ENCODE data around the gene LRRC43. TPM values are rescaled to one million over a fixed set of nuclear protein-coding genes. Genes with fewer than 3 reads are reported as not detected.
A peak's percentile ranks its signal among the peaks of the same experiment; 100 is the strongest.
"Not testable (repeated sequence)": the region's sequence is repeated elsewhere in the genome, so short reads cannot be mapped to it uniquely, and the experiment has no call there.

Gene LRRC43
- total RNA-seq, 1 experiment from 2014 or later: not detected

GRCh38 chr12:122190842-122191668 is 8.1 kb downstream of the LRRC43 start:
- DNase-seq (ENCODE audit: low spot score): peak; percentile 53

- DNase-seq (ENCODE audit: low spot score): no peak
Measured at GRCh38 chr12:122192441-122192840, 9.5 kb downstream of the LRRC43 start.

GRCh38 chr12:122194804-122195203 is 11.9 kb downstream of the LRRC43 start:
- DNase-seq (ENCODE audit: low spot score): no peak

GRCh38 chr12:122195405-122195804 is 12.5 kb downstream of the LRRC43 start:
- DNase-seq (ENCODE audit: low spot score): no peak

GRCh38 chr12:122197612-122197966 is 14.7 kb downstream of the LRRC43 start:
- DNase-seq (ENCODE audit: low spot score): no peak

- no peak for DNase-seq (ENCODE audit: low spot score)
Measured at GRCh38 chr12:122199484-122200355, 16.8 kb downstream of the LRRC43 start.

GRCh38 chr12:122200541-122201175 is 17.7 kb downstream of the LRRC43 start:
- no peak for DNase-seq (ENCODE audit: low spot score)

- DNase-seq (ENCODE audit: low spot score): no peak
Measured at GRCh38 chr12:122201381-122201780, 18.5 kb downstream of the LRRC43 start.

- no peak for DNase-seq (ENCODE audit: low spot score)
Measured at GRCh38 chr12:122202017-122202416, 19.1 kb downstream of the LRRC43 start.

- not testable (repeated sequence) for DNase-seq (ENCODE audit: low spot score)
Measured at GRCh38 chr12:122202811-122203210, 19.9 kb downstream of the LRRC43 start.

- DNase-seq (ENCODE audit: low spot score): peak; percentile 37
Measured at GRCh38 chr12:122203301-122204166, 20.6 kb downstream of the LRRC43 start, which contains the start of gene B3GNT4. B3GNT4 (plus strand) TSS chr12:122203709; CDS start chr12:122204619, 910 bp downstream.

GRCh38 chr12:122204167-122205052 is 21.5 kb downstream of the LRRC43 start:
- DNase-seq (ENCODE audit: low spot score): no peak

GRCh38 chr12:122205053-122205925 is 22.4 kb downstream of the LRRC43 start:
- DNase-seq (ENCODE audit: low spot score): no peak

GRCh38 chr12:122206111-122206881 is 23.4 kb downstream of the LRRC43 start:
- DNase-seq (ENCODE audit: low spot score): no peak

GRCh38 chr12:122206976-122207375 is 24.1 kb downstream of the LRRC43 start:
- no peak for DNase-seq (ENCODE audit: low spot score)

GRCh38 chr12:122207391-122207790 is 24.5 kb downstream of the LRRC43 start:
- DNase-seq (ENCODE audit: low spot score): no peak

- DNase-seq (ENCODE audit: low spot score): no peak
Measured at GRCh38 chr12:122208073-122208820, 25.3 kb downstream of the LRRC43 start.

- DNase-seq (ENCODE audit: low spot score): no peak
Measured at GRCh38 chr12:122215771-122216170, 32.8 kb downstream of the LRRC43 start.
